DND-41 (cell line): ENCODE measurements around the gene ZNF366.

Source experiments
- CTCF ChIP-seq: IDR thresholded peaks from 2 replicates; pipeline ENCODE4 v1.5.1; 2012; ENCODE audit warnings: borderline replicate concordance, low read length, moderate library complexity, mild to moderate bottlenecking; ENCODE audit not compliant: poor library complexity, severe bottlenecking; ENCODE audit errors: extremely low read depth
- EZH2 ChIP-seq: IDR thresholded peaks from 3 replicates; pipeline ENCODE4 v1.6.1; 2012; ENCODE audit warnings: borderline replicate concordance, low read depth, mild to moderate bottlenecking, moderate library complexity, low read length, inconsistent platforms; ENCODE audit not compliant: severe bottlenecking

- TF ChIP-seq CTCF (no peak), EZH2 (no peak)
Observed at GRCh38 chr5:72468024-72468423, 39.2 kb downstream of the ZNF366 start.
